ENCODE results near the gene CFD.

DNA sequence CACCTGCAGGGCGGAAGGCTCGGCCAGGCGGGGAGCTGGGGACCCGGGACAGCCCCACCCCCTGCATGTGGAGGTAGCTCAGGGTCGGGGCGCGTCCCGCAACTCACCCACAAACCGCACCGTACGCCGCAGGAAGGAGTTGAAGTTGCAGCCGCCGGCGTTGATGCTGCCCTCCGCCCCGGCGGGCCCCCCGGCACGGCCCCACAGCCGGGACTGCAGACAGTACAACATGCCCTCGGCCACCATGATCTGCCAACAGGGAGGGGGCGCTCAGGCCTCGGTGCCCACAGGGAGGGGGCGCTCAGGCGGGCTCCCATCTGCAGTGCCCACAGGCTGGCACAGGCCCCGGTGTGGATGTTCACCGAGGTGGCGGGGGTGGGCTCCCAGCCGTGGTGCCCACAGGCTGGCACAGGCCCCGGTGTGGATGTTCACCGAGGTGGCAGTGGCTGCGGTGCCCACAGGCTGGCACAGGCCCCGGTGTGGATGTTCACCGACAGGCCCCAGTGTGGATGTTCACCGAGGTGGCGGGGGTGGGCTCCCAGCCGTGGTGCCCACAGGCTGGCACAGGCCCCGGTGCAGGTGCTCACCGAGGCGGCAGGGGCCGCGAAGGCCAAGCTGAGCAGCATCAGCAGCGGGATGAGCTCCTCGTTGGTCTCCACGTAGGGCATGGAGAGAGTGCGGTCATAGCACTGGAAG is 44.2 kb upstream of the CFD start:
- TF ChIP-seq, protein P1, sequence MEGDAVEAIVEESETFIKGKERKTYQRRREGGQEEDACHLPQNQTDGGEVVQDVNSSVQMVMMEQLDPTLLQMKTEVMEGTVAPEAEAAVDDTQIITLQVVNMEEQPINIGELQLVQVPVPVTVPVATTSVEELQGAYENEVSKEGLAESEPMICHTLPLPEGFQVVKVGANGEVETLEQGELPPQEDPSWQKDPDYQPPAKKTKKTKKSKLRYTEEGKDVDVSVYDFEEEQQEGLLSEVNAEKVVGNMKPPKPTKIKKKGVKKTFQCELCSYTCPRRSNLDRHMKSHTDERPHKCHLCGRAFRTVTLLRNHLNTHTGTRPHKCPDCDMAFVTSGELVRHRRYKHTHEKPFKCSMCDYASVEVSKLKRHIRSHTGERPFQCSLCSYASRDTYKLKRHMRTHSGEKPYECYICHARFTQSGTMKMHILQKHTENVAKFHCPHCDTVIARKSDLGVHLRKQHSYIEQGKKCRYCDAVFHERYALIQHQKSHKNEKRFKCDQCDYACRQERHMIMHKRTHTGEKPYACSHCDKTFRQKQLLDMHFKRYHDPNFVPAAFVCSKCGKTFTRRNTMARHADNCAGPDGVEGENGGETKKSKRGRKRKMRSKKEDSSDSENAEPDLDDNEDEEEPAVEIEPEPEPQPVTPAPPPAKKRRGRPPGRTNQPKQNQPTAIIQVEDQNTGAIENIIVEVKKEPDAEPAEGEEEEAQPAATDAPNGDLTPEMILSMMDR (conservative IDR thresholded peaks at IDR 0.05; ENCODE audit: low read length) = no peak
- no peak for TF ChIP-seq EZH2phosphoT487 (IDR thresholded peaks at IDR 0.05; ENCODE audit: borderline replicate concordance, low read depth, low read length)
